HG03378 (cell line): ENCODE data around the gene MRPL4.
"Not testable (repeated sequence)": the region's sequence is repeated elsewhere in the genome, so short reads cannot be mapped to it uniquely, and the experiment has no call there.

ENCODE experiments used
- ATAC-seq: cut with Tn5 transposase; IDR thresholded peaks from one replicate; pipeline ENCODE4 v1.9.1; 2021; ENCODE audit warnings: mild to moderate bottlenecking, moderate library complexity; ENCODE audit not compliant: unreplicated experiment

Gene MRPL4

DNA sequence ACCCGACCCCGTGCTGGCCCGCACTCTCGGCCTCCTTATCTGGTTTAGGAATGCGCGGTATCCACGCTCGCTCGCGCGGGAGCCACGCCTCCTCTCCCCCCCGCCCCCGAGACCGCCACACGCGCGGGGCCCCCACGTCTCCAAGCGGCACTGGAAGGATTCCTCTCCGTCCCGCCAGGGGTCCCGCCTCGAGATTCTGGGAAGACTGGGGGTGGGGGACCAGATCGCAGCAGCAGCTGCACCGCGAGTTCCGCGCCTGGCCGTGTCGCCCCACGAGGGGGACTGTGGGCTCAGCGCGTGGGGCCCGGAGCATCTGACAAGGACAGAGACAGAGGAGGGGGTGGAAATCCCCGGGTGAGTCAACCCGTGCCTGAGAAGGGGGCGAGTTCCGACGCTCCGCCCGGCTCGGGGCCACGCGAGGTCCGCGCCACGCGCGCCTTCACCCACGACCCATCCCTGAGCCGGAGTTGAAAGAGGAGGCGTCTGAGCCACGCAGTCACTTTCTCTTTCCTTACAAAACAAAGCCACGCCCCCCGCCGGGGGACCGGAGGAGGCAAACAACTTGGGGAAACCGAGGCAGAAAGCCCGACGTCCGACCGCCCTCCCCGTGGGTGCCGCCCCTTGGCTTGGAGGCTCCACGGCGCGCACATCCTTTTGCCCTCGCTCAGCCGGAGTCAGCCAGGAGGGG, 21.7 kb upstream of the MRPL4 start:
- no peak for ATAC-seq

DNA sequence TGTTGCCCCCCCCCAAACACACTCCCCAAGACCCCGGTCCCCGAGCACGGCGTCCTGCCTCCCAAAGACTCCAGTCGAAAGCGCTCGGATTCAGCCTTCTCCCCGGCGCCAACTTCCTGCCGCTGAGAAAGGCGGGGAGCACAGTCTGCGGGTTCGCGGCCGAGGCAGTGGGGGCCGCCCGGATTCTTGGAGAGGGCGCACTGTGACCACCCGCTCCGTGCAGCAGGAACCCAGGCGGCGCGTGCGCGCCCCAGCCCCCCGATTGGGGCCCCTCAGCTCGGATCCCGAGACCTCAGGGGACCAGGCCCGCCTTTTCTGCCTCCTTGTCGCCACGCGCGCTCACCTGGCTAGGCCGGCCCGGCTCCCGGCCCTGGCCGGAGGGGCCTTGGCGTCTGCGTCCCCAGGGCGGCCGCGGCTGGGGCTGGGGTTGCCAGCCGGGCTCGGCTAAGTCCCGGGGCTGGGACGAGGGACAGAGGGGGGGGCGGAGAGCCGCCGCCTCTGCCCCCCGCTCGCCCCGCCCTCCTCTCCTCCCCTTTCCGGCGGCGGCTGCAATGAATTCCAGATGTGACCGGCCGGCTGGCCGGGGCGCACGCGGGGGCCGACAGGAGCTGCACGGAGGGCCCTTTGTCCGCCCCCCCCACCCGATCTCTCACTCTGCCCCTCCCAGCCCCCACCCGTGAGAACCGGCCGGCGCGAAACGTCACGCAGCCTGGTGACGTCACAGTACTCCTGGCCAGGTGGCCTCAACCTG, 21.0 kb upstream of the MRPL4 start, which contains the start of gene S1PR2:
S1PR2 (minus strand) TSS at position 471 of the 751 bp plus-strand sequence. CDS start 6,426 bp downstream, outside the sequence.
- no peak for ATAC-seq

DNA sequence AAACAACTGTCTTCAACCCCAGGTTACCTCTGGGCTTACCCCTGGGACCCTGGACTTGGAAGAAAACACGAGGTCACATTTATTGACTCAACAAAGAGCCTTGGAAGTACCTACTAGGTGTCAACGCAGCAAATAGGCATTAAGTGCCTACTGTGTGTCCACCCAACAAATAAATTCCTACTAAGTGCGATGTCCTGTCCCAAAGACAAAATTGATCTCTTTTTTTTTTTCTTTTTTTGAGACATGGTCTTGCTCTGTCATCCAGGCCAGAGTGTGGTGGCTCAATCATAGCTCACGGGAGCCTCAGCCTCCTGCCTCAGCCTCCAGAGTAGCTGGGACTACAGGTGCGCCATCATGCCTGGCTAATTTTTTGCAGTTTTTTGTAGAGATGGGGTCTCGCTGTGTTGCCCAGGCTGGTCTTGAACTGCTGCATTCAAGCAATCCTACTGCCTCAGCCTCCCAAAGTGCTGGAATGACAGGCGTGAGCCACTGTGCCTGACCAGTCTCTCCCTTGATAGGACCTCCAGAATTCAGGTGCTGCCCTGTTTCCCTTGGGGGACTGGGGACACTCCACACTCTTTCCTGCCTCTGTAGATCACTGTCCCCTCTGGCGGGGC, 20.3 kb upstream of the MRPL4 start:
- ATAC-seq: no peak

DNA sequence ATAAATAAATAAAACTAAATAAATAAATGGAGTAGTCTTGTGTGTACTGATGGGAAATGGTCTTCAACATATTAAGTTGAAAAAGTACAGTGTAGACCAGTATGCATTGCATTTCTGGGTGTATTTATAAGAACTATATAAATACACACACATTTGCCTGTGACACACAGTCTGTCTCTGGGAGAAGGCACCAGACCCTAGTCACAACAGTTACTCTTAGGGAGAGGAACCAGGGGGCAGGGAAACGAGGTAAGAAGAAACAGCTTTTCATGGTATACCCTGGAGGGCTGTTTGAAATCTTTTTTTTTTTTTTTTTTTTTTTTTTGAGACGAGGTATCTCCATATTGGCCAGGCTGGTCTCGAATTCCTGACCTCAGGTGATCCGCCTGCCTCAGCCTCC, 18.1 kb upstream of the MRPL4 start:
- ATAC-seq: no peak

DNA sequence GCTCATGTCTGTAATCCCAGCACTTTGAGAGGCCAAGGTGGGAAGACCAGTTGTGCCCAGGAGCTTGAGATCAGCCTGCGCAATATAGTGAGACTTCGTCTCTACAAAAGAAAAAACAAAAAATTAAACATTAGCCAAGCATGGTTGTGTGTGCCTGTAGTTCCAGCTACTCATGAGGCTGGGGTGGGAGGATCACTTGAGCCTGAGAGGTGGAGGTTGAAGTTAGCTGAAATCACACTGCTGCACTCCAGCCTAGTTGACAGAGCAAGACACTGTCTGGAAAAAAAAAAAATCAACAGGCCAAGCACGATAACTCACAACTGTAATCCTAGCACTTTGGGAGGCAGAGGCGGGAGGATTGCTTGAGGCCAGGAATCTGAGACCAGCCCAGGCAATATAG, 17.0 kb upstream of the MRPL4 start:
- no peak for ATAC-seq

DNA sequence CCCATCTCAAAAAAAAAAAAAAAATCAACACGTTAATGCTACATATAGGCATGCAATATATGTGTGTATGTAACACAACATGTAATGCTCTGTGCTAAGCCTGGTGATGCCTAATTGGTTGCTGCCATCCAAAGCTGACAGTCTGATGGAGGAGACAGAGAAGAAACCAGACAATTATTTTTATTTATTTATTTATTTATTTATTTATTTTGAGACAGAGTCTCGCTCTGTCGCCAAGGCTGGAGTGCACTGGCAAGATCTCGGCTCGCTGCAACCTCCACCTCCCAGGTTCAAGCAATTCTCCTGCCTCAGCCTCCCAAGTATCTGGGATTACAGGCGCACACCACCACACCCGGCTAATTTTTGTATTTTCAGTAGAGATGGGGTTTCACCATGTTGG, 16.6 kb upstream of the MRPL4 start:
- ATAC-seq: not testable (repeated sequence)

DNA sequence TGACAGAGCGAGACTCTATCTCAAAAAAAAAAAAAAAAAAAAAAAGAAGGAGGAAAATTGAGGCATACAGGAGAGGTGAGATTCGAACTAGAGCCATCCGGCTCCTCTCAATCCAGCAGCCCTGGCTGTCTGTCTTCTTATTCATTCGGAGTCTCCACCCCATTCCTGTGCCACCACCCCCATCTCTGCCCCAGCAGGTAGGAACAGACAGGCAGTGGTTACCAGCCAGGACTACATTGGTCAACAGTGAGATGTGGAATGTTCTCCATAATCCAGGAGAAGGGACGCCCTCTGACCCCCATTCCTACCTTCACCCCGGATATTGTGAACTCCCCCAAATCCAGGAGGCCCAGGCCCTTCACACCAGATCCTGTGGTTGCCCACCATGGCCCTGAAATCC, 14.3 kb upstream of the MRPL4 start:
- no peak for ATAC-seq

DNA sequence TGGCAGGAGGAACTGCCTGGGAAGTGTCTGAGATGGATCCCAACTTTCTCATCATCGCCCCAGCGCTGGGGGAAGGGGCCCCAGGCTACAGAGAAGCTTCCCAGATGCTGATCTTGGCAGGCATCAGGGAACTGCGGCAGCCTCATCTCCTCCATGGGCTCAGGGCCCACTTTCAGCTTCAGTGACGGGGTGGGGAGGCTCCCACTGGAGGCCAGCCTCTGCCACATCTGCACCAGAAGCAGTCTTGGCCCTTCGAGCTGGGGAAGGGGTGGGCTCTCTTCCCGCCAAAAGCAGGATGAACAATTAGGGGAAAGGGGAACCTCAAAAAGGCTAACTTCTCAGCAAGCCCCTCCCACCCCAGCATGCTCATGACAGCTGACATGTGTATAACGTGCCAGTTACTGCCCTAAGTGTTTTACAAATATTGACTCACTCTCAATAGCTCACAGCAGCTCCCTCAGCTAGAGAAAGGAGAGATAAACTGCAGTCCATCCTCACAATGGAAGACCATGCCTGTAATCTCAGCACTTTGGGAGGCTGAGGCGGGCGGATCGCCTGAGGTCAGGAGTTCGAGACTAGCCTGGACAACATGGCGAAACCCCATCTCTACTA, 13.7 kb upstream of the MRPL4 start:
- no peak for ATAC-seq

DNA sequence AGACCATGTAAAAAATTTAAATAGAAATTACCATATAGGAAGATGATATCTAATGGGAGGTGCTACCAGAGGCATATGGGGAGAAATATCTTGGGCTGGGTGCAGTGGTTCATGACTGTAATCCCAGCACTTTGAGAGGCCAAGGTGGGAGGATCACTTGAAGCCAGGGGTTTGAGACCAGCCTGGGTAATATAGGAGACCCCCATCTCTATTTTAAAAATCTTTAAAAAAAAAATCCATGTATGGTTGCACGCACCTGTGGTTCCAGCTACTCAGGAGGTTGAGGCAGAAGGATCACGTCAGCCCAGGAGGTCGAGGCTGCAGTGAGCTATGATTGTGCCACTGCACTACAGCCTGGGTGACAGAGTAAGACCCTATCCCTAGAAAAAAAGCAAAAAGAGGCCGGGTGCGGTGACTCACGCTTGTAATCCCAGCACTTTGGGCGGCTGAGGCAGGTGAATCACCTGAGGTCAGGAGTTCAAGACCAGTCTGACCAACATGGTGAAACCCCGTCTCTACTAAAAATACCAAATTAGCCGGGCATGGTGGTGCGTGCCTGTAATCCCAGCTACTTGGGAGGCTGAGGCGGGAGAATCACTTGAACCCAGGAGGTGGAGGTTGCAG, 10.1 kb upstream of the MRPL4 start:
- not testable (repeated sequence) for ATAC-seq

DNA sequence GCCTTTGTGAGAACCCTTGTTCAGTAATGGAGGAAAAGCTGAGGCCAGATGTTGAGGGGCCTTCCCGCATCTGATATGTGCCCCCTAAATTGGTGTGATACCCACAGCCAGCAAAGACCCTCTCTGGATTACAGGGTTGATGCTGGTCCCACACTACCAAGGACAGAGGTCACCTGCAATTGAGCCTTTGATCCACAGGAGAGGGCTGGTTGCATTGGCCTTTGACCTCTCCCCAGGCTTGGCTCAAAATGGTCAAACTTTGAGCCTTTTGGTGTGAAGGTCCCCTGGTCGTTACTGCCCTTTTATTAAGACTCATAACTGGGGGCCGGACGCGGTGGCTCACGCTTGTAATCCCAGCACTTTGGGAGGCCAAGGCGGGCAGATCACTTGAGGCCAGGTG, 8.4 kb upstream of the MRPL4 start:
- no peak for ATAC-seq

DNA sequence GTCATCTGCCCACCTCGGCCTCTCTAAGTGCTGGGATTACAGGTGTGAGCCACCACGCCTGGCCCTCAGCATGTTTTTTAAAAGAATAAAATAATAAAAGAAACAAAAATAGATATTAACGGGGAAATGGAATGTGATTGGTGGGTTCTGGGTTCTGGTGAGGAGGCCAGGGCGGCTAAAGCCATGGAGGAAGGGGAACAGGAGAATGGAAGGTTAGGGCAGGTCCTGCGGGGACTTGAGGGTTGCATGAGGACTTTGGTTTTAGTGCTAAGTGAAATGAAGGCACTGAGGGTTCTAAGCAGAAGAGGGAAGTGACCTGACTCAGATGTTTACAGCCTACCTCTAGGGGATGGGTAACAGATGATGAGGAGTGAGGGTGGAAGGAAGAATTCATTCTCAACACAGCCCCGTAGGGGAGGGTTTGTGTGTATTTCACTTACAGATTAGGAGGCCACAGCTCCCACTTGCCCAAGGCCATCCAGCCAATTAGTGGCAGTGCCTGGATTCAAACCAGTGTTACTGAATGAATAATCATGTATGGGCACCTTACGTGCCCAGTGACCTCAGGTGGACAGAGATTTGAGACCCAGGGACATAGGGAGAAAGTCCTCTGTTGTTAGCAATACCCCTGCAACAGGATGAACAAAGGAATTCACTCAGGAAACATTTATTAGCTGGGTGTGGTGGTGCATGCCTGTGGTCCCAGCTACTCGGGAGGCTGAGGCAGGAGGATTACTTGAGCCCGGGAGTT, 6.7 kb upstream of the MRPL4 start:
- no peak for ATAC-seq

DNA sequence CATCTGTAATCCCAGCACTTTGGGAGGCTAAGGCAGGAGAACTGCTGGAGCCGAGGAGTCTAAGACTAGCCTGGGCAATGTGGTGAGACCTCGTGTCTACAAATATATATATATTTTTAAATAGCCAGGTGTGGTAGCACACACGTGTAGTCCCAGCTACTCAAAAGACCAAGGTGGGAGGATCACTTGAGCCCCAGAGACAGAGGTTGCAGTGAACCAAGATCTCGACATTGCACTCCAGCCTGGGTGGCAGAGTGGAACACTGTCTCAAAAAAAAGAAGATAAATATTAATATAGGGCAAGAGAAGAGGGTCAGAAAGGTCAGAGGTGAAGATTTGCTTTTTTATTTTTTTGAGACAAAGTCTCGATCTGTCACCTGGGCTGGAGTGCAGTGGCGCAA, 5.5 kb upstream of the MRPL4 start:
- ATAC-seq: no peak

DNA sequence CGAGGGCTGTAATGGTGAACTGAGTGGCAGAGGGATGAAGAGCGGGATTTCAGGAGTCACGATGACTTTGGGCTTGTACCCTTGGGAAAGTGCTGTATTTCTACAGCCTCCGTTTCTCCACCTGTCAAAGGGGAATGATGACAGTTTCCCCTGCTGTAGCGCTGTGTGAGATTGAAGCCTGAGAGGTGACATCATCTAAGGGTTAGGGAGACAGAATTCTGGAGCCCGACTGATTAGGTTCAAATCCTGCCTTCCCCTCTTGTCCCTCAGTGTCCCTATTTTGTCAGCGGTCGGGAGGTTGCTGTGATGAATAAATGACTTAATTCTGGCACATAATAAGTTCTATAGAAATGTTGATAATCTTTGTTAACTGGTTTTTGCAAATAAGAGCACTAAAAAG, 693 bp downstream of the MRPL4 start:
- ATAC-seq: no peak

DNA sequence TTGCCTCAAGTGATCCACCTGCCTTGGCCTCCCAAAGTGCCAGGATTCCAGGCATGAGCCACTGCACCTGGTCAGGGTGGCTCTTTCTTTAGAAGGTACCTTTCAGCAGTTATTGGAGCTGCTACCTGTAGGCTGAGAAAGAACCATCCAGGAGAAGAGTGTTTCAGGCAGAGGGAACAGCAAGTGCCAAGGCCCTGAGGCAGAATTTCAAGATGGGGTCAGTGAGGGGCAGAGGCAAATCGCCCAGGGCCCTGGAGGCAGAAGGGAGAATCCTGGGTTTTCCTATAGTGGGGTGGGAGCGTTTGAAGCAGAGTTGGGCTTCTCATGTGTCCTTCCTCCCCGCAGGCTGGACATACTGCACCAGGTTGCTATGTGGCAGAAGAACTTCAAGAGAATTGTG, 2.2 kb downstream of the MRPL4 start:
- no peak for ATAC-seq

DNA sequence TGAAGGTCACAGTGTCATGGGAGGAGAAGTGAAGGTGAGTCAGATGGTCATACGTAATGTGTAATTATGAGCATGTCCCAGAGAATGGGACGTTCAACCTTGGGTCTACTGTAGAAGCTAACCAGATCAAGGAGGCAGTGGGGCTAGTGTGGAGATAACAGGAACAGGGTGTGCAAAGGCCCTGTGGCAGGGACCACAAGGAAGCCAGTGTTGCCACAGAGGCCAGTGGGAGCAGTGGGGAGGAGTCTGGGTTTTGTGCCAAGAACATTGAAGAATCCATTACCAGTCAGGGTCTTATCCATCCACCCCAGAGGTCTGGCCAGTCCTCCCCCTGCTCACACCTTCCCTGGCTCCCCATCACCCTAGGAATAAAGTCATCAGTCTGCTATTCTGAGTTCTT, 3.3 kb downstream of the MRPL4 start:
- no peak for ATAC-seq

DNA sequence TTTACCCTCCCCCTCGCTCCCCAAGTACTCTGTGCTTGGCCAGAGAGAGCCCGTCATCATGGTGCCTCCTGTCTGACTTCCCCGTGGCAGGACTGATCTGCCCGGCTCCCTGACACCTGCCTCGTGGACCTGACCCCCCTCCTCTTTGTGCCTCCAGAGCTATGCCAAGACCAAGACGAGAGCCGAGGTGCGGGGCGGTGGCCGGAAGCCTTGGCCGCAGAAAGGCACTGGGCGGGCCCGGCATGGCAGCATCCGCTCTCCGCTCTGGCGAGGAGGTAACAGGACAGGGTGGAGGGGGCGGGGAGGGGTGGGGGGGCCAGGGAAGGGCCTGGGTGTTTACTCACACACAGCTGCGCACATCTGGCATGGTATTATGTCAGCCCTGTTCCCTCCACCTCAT, 4.5 kb downstream of the MRPL4 start:
- ATAC-seq: no peak

DNA sequence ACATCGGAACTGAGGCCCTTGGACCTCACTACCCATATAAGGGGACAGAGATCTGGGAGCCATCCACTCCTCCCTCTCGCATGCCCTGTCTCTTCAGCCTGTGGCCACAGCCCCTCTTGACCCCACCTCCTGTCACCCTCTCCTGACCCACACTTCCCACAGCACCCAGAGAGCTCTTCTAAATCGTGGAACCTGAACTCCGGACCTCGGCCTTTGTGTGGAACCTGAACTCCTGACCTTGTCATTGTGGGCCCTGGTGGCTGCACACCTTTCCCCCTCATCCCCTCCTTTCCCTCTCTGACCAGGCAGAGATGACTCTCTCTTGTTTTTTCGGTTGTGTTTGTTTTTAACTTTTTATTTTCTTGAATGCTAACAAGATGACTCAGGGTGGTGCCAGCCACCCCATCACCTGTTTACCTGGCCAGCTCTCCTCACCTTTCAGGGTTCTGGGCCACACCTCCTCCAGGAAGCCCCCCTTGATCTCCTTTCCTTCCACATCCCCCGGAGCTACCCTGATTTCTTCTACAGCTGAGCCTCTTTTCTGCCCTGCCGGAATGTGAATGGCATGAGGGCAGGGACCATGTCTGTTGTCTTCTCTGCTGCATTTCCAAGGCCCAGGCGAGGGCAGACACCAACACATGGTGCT, 5.1 kb downstream of the MRPL4 start:
- ATAC-seq: no peak

DNA sequence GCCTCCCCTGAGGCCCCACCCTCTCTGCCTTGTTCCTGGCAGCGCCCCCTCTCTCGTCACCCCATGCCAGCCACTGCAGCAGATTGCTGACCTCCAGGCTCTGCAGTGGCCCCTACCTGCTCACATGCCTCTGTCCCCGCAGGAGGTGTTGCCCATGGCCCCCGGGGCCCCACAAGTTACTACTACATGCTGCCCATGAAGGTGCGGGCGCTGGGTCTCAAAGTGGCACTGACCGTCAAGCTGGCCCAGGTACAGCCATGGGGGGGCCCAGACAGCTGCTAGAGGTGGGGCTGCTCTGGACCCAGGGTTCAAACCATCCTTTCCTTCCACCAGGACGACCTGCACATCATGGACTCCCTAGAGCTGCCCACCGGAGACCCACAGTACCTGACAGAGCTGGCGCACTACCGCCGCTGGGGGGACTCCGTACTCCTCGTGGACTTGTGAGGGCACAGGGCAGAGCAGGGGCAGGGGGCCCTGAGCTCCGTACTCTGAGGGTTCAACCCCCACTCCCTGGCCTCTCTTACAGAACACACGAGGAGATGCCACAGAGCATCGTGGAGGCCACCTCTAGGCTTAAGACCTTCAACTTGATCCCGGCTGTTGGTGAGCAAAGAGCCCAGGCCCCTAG, 6.2 kb downstream of the MRPL4 start:
- ATAC-seq: no peak

DNA sequence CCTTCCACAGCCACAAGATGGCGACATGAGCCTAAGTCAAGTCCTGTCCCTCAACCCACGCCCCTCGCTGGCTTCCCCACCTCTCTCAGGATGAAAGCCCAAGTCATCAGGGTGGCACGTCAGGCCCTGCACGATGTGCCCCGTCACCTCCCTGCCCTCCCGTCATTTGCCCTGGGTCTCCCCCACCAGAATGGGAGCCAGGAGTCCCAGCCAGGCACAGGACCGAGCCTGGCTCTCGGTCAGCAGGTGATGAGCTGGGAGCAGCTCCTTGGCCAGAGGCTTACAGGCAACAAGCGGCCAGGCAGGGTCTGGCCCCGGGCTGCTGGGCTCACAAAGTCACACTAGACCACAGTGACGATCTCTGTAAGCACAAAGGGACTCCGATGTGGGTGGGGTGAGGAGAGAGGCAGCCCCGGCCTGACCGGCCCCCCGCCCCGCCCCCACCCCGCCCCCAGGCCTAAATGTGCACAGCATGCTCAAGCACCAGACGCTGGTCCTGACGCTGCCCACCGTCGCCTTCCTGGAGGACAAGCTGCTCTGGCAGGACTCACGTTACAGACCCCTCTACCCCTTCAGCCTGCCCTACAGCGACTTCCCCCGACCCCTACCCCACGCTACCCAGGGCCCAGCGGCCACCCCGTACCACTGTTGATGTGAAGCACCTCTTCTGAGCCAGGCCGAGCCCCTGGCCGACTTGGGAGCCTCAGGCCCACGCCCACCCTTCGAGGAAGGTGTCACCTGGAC, 7.3 kb downstream of the MRPL4 start:
- ATAC-seq: no peak
